Mucosa of rectum (tissue), 2 donors: ENCODE data around the gene GIT2.
"Not testable (repeated sequence)": the region's sequence is repeated elsewhere in the genome, so short reads cannot be mapped to it uniquely, and the experiment has no call there.

ENCODE experiments used
- H3K27ac ChIP-seq, 2 donors: one replicate each; pipeline ENCODE4 v1.7.0; 2013; ENCODE audit warnings: inconsistent platforms in 2 of 2, low read depth in 2 of 2, low read length in 2 of 2
- H3K27me3 ChIP-seq, 2 donors: one replicate each; pipeline ENCODE4 v1.7.0; 2013; ENCODE audit warnings: low read length in 2 of 2; ENCODE audit not compliant: control insufficient read depth in 2 of 2, insufficient read depth in 2 of 2
- H3K36me3 ChIP-seq, 2 donors: one replicate each; pipeline ENCODE4 v1.7.0; 2013; ENCODE audit warnings: low read length in 2 of 2; ENCODE audit not compliant: control insufficient read depth in 2 of 2, insufficient read depth in 2 of 2
- H3K4me1 ChIP-seq, 2 donors: one replicate each; pipeline ENCODE4 v1.7.0; 2013; ENCODE audit warnings: low read length in 2 of 2, mild to moderate bottlenecking in 1 of 2; ENCODE audit not compliant: control insufficient read depth in 2 of 2, insufficient read depth in 2 of 2
- H3K4me3 ChIP-seq, 2 donors: one replicate each; pipeline ENCODE4 v1.7.0; 2013; ENCODE audit warnings: low read length in 2 of 2
- H3K9ac ChIP-seq, 2 donors: one replicate each; pipeline ENCODE4 v1.7.0; 2013; ENCODE audit warnings: low read length in 2 of 2, low read depth in 1 of 2, mild to moderate bottlenecking in 1 of 2
- H3K9me3 ChIP-seq, 2 donors: one replicate each; pipeline ENCODE4 v1.7.0; 2013; ENCODE audit warnings: low read length in 2 of 2; ENCODE audit not compliant: control insufficient read depth in 2 of 2
- donor health status: healthy.
- donor health status: Normal muscosa, but diverticular disease.

The GIT2 gene

DNA sequence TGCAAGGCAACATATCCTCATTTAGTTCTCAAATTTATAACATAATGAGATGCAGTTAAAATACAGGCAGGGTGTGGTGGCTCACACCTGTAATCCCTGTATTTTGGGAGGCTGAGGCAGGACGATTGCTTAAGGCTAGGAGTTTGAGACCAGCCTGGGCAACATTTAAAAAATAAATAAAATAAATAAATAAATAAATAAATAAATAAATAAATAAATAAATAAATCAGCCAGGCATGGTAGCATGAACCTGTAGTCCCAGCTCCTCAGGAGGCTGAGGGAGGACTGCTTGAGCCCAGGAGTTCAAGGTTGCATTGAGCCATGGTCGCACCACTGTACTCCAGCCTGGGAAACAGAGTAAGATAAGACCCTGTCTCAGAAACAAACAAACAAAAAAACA is 56.7 kb downstream of the GIT2 start:
- H3K9me3 ChIP-seq = no peaks in the 10 kb centered on the region
- peaks cover 9 to 16% of the 10 kb centered on the region in 2 donors for H3K4me1 ChIP-seq
- H3K27ac ChIP-seq = no peak overlapping the region
- H3K36me3 ChIP-seq = peaks cover 32 to 37% of the 10 kb centered on the region in 2 donors
- no peak overlapping the region for H3K9ac ChIP-seq
- no peaks in the 10 kb centered on the region for H3K27me3 ChIP-seq
- no peak overlapping the region for H3K4me3 ChIP-seq

DNA sequence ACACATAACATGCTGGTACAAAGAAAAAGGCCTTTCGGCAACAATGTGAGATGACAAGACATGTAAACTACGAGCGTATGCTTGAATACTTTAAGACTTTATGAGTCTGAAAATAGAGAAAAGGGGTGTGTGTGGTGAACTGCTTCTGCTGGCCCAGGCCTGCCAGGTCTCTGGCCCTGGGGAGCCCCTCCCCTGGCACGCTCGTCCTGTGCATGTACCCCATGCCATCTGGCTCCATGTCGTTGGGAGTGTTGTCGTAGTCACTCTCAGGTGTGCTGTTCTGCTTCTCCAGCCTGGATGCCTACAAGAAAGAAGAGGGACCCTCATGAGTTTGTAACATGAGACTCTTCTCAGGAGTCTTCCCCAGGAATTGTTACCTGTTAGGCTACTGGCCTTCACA is 57.2 kb downstream of the GIT2 start:
- Histone ChIP-seq H3K27me3 (no peaks in the 10 kb centered on the region), H3K4me3 (no peak overlapping the region), H3K36me3 (peaks cover 35% of the 10 kb centered on the region in 2 donors), H3K9me3 (no peaks in the 10 kb centered on the region), H3K9ac (no peak overlapping the region), H3K4me1 (peaks cover 9 to 16% of the 10 kb centered on the region in 2 donors), H3K27ac (no peak overlapping the region)

DNA sequence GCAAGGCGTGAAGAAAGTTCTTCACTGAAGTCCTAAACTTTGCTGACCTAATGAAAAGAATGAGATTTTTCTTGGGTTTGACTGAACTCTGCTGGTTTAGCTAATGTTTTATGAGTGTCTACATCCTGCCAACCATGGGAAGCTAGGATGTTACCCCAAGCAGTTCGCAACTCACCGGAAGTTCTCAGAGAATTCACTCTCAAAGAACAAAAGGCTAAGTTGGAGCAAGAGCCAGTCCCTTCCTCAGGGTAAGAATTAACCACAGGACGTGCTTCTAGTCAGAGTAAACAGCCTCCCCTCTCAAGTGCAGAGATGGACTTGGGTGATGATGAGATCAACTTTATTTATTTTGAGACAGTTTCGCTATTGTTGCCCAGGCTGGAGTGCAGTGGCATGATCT is 58.8 kb downstream of the GIT2 start:
- Histone ChIP-seq H3K36me3 (peaks cover 37 to 46% of the 10 kb centered on the region in 2 donors), H3K27ac (no peak overlapping the region), H3K27me3 (no peaks in the 10 kb centered on the region)

DNA sequence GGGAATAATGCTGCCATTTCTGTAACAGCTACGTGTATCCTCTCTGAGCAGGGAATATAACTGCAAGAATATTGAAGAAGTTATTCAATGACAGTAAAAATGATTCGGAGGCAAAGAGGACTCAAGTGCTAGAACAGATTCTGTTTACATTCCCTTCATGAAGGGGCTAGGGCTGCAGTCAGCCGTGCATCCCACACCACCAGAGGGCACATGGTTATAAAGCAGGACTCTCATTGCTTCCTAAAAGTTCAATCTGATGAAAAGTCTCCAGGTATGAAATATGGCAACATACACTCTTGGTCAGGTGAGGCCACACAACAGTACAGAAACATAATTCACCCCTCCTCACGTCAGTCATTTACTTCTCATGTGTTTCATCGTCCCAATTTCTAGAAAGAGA is 62.1 kb downstream of the GIT2 start:
- peaks cover 0 to 4% of the 10 kb centered on the region in 2 donors for H3K4me1 ChIP-seq
- no peak overlapping the region for H3K9ac ChIP-seq
- no peaks in the 10 kb centered on the region for H3K9me3 ChIP-seq
- H3K36me3 ChIP-seq = peaks cover 56 to 70% of the 10 kb centered on the region in 2 donors
- H3K4me3 ChIP-seq = no peak overlapping the region
- H3K27ac ChIP-seq = no peak overlapping the region
- H3K27me3 ChIP-seq = no peaks in the 10 kb centered on the region

More for the DNA sequence above, 58.8 kb downstream of the GIT2 start:
- Histone ChIP-seq H3K9ac (no peak overlapping the region), H3K9me3 (no peaks in the 10 kb centered on the region), H3K4me1 (peaks cover 9 to 16% of the 10 kb centered on the region in 2 donors), H3K4me3 (no peak overlapping the region)

DNA sequence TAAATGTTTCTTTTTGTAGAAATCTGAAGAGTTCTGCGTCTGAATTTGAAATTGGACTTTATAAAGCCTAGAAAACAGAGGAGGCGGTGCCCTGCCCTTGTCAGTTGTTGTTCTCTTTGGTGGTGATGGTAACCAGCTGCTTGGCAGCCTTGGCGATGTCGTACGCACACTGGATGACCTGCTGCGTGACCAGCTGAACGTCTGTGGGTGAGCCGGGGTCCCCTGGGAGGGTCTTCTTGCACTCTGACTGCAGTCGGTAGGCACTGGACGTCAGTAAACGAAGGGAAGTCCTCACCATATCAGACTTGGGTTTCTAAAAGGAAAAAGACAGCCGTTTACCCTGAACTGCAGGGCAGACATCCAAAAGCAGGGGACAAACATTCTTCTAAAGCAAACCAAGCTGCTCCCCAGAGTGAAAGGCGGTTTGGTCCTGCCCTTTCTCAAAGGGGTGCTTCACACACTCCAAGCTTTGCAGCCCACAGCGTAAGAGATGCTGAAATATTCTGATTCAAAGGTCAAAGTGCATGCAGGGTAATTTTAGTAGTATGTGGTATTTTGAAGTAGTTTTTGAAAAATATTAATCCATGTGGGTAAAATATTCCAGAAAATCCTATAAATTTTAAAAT is 63.2 kb downstream of the GIT2 start:
- Histone ChIP-seq H3K9ac (no peak overlapping the region), H3K4me1 (peaks cover 0 to 4% of the 10 kb centered on the region in 2 donors), H3K9me3 (no peaks in the 10 kb centered on the region), H3K27me3 (no peaks in the 10 kb centered on the region), H3K36me3 (peaks cover 46 to 62% of the 10 kb centered on the region in 2 donors), H3K27ac (no peak overlapping the region), H3K4me3 (no peak overlapping the region)

DNA sequence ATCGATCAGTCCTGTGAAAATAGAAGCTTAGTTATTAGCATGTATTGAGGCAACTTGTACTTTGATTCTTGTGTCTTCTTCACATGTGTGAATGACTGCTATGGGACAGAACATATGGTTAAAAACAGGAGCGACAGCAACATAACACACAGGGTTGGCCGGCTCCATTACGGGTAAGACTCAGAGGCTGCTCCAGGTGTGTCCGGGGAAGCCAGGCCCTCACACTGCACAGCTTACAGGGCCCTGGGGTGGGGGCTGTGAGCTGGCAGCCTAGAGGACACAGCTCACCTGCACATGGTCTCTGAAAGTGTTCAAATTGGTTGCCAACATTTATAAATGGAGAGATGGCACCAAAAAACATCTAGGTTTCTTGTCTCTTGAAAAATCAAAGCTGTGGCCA is 65.0 kb downstream of the GIT2 start:
- no peak overlapping the region for H3K27ac ChIP-seq
- no peak overlapping the region for H3K9ac ChIP-seq
- H3K9me3 ChIP-seq = no peaks in the 10 kb centered on the region
- H3K4me3 ChIP-seq = no peak overlapping the region
- no peaks in the 10 kb centered on the region for H3K27me3 ChIP-seq
- peaks cover 38 to 48% of the 10 kb centered on the region in 2 donors for H3K36me3 ChIP-seq
- peaks cover 0 to 4% of the 10 kb centered on the region in 2 donors for H3K4me1 ChIP-seq

DNA sequence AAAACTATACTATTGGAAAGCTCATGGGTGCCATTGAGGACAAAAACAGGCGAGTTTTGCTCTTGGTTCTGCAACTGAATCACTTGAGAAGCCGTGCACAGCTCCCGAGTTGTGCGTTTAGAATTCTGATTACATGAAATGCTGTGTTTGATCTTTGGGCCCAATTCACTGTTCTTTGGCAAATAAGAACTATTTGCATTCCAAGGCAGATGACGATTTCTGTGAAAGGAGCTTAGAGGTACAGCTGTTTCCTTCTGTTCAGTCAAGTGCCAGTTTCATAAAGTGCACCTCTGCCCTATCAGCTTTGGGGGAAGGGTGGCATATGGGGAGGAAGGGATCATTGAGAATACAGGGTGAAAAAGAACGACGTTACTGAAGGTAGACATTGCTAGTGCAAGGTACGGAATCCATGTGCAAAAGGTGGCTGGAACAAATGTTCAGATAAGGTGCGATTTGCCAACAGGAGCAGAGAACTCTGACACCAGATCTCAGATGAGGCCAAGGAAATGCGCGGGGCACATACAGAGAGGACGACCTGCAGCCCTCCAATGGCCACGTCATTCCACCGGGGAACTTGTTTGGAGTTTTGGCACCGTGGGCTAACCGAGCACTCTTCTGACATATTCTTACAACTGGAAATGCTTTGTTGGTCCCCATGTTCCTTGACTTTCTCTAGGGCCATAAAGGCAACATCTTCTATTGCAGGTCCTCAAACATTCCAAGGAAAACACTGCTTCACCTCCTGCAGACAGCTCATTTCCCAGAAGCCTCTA is 66.0 kb downstream of the GIT2 start:
- H3K4me1 ChIP-seq = peaks cover 0 to 4% of the 10 kb centered on the region in 2 donors
- H3K27me3 ChIP-seq = no peaks in the 10 kb centered on the region
- no peak overlapping the region for H3K4me3 ChIP-seq
- H3K9me3 ChIP-seq = no peaks in the 10 kb centered on the region
- H3K9ac ChIP-seq = no peak overlapping the region
- H3K27ac ChIP-seq = no peak overlapping the region
- H3K36me3 ChIP-seq = peaks cover 35 to 44% of the 10 kb centered on the region in 2 donors

DNA sequence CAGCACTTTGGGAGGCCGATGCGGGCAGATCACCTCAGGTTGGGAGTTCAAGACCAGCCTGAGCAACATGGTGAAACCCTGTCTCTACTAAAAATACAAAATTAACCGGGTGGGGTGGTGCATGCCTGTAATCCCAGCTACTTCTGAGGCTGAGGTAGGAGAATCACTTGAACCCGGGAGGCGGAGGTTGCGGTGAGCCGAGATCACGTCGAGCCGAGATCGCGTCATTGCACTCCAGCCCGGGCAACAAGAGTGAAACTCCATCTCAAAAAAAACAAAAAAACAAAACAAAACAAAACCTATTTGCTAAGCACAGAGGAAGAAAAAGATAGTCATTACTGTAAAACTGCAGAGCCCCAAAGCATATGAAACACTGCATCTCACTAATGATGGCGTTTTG is 66.8 kb downstream of the GIT2 start:
- peaks cover 33 to 44% of the 10 kb centered on the region in 2 donors for H3K36me3 ChIP-seq

DNA sequence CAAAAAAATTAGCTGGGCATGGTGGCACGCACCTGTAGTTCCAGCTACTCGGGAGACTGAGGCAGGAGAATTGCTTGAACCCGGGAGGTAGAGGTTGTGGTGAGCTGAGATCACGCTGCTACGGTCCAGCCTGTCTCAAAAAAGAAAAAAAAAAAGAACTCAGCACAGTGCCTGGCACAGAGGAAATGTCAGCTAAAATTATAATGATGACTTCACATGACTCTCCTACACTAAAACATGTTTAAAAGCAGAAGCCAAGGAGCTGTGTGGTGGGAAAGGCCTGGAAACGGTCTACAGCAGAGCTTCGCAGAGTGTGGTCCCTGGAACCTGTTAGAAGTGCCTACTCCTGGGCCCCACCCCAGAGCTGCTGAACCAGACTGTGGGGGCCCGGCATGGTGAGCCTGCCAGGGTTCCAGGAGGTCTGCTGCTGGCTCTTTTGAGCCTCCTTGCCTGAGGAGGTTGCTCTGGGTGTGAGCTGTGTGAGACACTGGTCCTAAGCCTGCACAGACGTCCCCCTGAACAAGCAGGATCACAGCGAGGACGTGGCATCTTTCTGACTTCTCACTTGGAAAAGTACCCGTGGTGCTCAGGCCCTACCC is 68.0 kb downstream of the GIT2 start:
- H3K36me3 ChIP-seq = peaks cover 28 to 38% of the 10 kb centered on the region in 2 donors
- peaks cover 0 to 4% of the 10 kb centered on the region in 2 donors for H3K4me1 ChIP-seq
- no peaks in the 10 kb centered on the region for H3K27me3 ChIP-seq
- H3K4me3 ChIP-seq = no peak overlapping the region
- no peaks in the 10 kb centered on the region for H3K9me3 ChIP-seq
- no peak overlapping the region for H3K9ac ChIP-seq
- no peak overlapping the region for H3K27ac ChIP-seq

More for the DNA sequence above, 66.8 kb downstream of the GIT2 start:
- H3K27ac ChIP-seq, H3K9ac ChIP-seq, H3K27me3 ChIP-seq, H3K9me3 ChIP-seq, H3K4me1 ChIP-seq, H3K4me3 ChIP-seq: not testable (repeated sequence)

DNA sequence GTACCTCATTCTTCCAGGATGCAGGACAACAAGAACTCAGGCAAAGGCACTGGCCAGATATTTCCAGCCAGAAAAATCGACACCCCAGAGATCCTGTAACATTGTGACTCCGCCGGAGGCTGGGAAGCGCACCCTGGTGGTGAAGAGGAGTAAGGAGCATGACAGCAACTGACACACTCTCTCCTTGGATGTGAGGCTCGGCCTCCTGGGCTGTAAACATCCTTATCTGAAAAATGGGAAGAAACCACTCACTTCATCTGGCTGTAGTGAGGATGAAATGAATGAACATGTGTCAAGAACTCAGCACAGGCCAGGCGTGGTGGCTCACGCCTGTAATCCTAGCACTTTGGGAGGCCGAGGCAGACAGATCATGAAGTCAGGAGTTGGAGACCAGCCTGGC is 68.5 kb downstream of the GIT2 start:
- no peak overlapping the region for H3K9ac ChIP-seq
- H3K27ac ChIP-seq = no peak overlapping the region
- H3K4me3 ChIP-seq = no peak overlapping the region
- no peaks in the 10 kb centered on the region for H3K27me3 ChIP-seq
- H3K9me3 ChIP-seq = no peaks in the 10 kb centered on the region
- H3K36me3 ChIP-seq = peaks cover 22 to 35% of the 10 kb centered on the region in 2 donors
- H3K4me1 ChIP-seq = peaks cover 0 to 4% of the 10 kb centered on the region in 2 donors
